GM15510 (cell line): Measurements from ENCODE around the gene QRFP.

Experiments used
- POLR2A ChIP-seq: IDR thresholded peaks from 3 replicates; pipeline ENCODE4 v1.6.1; 2011; ENCODE audit warnings: borderline replicate concordance; ENCODE audit not compliant: insufficient read length; ENCODE audit errors: extremely low read depth

The QRFP gene

DNA sequence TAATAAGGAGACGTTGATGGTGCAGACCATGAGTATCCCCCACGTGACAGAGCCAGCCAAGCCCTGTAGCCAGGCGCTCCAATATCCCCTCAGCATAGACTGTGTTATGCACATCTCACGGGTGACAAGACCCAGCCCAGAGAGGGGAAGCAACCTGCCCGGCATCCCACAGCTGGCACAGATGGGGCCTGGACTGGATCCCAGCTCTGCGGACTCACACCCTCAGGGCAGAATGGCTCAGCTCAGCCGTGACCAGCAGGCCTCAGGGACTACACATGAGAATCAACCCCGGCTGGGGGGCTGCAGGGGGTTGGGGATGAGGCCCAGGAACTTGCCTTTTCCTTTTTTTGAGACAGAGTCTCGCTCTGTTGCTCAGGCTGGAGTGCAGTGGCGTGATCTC is 30.7 kb upstream of the QRFP start:
- TF ChIP-seq POLR2A, result no peak

DNA sequence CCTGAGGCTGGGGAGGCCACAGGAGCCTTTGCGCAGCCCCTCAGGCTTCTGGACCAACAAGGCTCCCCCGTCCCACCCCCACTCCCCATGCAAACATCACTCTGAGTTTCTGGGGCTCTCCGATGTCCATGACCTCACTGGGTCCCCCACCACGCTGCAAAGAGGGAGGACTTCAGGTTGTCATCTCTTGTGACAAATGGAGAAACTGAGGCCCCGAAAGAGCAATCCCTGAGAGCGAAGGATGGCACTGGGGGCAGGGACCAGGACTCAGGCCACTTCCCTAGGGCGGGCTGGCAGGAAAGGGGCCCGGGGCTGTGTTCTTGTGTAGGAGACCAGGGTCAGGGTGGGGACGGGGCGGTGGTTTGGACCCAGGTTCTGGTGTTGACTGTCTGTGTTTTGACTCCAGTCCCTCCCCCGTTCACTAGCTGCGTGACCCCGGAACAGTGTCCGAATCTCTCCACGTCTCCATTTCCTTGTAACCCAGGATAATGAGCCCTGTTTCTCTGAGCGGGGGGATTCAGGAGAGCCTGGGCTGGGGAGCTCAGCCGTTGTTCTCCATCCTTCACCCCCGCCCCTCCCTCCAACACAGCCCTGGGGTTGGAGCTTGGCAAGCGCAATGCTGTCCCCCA is 28.6 kb upstream of the QRFP start:
- TF ChIP-seq POLR2A, result no peak

DNA sequence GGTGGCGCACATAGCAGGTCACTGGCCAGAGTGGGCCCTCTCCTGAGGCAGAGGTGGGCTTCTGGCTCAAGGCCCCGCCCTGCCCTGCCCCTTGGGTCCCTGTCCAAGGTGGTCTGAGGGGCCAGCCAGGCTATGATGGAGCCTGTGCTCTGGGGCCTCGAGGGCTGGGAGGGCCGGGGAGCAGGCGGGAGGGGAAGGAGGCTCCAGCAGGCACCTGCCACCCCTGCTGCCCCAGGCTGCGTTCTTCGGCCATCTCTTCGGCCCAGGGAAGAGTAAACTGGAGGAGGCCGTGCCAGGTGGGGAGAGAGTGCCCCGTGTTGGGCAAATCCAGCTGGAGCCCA is 27.8 kb upstream of the QRFP start:
- no peak for TF ChIP-seq POLR2A

DNA sequence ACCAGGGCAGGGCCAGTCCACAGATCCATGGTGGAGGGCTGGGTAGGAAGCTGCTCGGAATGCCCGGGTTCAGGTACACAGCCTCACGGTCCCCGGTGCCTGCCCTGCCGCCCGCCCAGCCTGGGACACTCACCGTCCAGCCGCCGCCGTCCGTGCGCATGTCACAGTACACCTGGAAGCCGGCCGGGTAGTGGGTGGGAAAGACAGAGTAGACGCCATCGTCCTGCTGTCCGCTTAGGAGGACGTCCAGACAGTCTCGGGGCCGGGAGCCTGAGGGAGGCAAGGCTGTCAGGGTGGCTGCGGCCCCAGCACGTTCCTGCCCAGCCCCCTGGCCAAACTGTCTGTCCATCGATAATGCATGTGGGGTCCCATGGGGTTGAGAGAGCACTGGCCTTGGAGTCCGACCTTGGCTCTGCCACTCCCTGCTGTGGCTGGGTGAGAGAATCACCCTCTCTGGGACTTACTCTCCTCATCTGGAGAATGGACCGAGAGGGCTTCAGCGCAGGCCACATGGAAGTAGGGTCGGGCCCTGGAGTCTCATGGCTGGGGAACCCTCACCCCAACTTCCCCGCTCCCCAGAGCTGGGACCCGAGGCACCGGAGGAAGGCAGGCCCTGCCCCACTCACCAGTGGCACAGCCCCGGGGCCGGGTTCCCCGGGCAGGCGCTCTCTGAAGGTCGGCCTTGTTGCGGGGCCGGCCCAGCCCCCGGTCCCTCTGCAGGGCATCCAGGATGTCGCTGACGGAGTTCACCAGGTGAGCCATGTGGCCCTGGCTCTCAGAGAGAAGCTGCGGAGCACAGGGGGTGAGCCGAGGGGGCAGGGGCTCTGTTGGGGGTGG is 27.2 kb upstream of the QRFP start:
- no peak for TF ChIP-seq POLR2A

DNA sequence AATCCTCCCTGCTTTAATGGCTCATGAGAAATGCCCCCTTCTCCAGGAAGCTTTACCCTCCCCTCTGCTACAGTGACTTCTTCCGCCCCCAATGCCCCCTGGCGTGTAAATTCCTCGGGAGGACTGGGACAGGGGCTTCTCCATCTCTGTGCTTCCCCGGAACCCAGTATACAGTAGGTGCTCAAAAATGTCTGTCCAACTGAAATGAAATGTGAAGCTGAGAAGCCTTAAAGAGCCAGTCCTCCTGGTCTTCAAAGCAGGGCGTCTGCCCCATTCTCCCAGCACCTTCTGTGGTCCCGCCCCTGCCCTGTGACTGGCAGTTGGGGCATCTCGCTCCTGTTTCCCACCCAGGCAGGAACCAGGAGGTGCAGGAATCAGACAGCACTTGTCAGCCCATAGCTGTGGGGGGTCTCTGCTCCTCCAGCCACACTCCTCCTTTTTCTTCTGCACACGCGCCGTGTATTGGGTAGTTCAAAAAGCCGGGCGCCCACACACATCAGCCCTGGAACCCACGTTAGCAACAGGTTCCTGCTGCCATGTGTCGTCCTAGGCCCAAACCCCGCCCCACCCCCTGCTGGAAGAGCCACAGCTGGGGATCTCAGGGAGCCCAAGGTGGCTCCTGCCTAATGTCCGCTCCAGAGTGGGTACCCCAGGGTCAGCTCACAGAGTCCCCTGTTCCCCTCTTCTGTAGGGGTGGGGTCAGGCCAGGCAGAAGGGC is 26.4 kb upstream of the QRFP start:
- TF ChIP-seq POLR2A, result no peak

DNA sequence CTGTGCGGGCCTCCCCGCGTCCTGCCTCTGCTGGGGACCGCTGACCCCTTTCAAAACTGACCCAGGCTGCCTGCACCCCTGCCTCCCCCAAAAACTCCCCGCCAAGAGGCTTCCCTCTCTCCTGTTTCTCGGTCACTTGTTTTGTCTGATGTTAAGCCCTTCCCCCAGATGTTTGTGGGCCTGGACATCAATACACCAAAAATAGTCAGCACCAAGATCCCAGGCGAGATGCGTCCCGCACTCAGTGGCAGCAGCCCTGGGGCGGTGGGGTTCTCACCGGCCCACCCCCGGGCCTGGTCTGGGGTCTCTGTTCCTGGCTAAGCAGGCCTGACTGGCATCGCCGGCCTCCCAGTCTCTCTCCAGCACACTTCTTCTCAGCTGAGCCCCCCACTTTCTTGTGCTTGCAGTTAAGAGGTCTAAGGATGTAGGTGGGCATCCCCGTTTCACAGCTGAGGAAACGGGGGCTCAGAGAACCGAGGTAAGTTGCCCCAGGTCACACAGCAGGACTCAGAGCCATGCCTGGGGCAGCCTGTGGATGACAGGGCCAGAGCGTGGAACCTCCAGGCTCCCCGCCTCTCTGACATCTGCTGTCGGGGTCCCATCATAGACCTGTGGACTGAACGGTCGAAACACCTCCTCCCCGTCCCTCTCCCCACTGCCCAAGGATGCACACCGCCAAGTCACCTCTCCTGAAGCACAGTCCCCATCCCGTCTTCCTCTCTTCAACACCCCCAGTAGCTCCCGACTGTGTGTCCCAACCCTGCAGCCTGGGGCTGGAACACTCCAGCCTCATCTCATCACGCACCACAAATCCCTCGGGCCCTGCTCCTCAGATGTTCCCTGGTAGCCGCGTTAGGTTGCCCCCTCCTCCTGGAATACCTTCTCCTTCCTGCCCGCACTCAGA is 25.6 kb upstream of the QRFP start:
- no peak for TF ChIP-seq POLR2A

DNA sequence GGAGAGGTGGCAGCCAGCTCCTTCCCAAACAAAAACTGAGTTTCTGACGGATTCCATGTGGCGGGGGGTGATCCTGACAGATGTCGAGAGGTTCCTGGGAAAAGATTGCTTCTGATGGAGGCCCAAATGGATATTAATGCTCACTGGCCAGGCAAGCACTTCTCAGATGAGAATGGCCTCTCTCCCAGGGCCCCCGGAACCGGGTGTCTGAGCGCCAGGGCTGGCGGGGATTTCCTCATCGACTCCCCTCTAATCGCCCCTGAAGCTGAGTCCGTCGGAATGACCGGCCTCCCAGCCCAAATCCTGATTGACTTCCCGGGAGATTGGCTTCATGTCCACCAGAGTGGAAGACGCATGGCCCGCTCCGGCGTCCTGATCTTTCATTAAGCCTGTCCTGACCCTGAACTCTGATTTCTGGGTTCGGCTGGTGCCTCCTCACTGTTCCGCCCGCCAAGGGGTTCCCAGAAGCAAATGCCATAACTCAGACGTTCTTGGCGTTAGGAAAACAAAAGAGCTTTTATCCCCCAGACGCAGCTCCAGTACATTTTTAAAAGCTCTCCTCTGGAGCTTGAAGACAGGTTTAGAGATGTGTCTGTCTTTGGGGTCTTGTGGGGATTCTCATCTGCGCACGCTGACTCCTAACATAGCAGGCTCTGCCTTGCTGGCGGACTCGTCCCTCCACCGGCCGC is 24.8 kb upstream of the QRFP start:
- TF ChIP-seq POLR2A, result no peak

DNA sequence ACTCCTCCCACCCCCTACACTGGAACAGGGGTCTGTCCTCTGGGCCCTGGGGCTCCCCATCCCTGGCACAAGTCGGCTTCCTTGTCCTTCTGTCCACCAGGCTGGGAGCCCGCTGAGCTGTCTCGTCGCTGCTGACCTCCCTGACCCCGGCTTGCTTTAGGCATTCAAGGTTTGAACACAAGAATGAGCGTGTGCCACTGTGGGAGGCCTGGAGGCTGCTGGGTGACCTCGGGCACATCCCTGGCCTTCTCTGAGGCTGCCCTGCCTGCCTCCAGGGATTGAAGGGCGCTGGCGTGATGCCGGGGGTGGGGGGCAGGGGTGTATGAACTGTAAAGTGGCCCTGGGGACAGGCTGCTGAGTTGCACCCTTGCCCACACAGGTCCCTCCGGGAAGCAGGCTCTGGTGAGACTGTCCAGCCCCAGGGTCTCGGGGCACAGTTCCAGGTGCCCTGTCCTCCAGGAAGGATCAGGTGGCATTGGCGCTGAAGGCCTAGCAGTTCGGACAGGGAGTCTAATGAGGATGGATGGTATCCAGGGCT is 24.2 kb upstream of the QRFP start:
- no peak for TF ChIP-seq POLR2A

DNA sequence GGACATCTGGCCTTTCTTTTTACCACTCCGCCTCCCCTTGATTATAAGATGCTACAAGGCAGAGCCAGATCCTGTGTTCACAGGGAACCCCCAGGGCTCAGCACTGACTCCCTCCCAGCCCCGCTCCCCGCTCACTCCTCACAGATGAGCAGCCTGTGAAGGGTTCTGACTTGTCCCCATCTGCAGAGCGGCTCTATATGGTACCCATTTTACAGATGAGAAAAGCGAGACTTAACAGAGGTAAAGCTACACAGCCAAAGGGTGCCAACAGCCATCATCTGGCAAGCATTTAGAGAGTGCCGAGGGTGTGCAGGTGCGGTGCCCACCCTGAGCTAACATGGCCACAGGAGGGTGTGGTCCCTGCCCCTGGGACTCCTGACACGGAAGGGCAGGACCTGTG is 23.6 kb upstream of the QRFP start:
- no peak for TF ChIP-seq POLR2A

DNA sequence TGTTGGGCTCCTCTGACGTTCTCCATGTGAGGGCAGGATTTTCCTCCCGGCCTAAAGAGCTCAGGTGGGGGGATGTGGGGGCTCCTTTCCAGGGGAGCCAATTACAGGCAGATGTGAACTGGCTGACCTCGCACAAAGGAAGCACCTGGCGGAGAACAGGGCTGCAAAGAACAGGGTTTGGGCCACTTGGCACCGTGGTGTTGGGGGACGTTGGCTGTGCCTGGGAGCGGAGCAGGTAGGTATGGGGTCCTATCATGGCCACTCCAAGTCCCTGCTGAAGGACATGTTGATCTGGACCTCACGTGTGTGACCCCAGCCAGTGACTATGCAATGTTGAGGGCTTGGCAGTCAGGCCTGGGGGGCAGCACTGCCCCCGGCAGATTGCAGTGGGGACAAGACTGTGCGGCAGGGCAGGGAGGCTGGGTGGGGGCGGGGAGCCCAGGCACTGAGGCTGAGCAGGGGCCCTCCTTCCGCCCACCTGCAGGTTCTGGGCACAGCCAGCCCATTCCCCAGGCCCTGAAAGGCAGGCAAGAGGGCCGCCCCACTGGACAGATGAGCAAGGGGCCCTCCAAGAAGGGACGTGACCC is 23.0 kb upstream of the QRFP start:
- no peak for TF ChIP-seq POLR2A

DNA sequence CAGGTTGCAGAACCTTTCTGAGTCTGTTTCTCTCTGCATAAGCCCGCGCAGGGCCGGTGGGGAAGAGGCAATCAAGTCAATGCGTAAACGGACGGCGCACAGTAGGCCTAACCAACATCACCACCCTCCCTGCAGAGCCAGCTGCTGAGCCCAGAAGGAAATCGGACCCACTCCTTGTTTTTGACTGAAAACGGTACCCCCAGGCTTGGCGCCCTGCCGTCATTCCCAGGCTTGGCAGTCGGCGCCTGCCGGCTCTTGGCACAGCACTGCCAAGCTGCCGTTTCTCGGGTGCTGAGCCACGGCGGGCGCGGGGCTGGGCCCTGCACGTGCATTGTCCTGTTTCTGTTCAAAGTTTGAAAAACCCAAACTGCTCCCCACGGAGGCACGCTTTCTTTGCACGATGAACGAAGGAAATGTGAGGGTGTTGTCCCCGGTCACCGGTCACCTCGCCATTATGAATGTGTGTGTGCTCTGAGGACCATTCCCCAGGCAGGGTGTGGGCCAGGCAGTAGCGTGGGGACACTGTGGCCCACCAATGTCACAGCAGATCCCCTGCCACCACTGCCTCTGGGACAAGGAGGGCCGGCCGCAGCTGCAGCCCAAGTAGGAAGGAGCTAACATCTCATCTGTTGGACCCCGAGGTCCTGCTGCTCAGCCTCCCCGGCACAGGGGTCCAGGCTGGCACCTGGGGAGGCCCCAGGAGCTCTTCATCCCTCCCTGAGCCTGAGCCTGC is 22.4 kb upstream of the QRFP start:
- no peak for TF ChIP-seq POLR2A

DNA sequence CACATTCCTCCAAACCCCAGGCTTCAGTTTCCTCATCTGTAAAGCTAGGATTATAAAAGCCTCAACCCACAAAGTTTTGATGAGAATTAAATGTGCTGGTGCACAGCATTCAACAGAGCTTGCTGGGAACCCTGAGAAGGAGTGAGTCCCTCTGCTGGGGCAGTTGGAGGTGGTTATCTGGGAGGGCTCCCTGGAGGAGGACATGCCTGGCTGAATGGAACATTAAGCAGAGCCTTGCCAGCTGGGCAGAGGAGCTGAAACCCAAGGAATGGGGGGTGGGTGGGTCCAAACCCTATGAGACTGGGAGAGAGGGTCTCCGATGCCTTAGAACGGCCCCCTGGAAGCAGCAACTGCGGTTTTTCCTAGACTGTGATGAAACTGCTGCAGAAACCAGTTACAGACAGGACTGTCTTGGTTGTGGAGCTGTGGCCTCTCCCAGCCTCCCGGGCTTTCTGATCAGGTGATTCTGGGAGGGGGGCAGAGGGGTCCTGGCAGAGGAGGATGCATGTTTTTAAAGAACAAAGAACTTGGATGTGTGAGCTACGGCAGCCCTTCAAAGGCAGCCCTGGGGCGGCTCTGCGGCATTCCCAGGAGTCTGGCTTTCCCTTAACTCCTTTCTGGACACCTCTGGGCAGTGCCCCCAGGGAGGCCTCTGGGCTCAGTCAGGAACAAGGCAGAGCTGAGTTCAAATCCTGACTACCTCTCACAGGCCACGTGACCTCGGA is 21.7 kb upstream of the QRFP start:
- no peak for TF ChIP-seq POLR2A
